B cell (primary cell): ENCODE results near the gene ADAMTS17. TPM values are rescaled to one million over a fixed set of nuclear protein-coding genes. Genes with fewer than 3 reads are reported as not detected.

Experiments
- ATAC-seq: fragments of 200-7000 bp; cut with Tn5 transposase; one replicate; pipeline ENCODE4 v1.10.0; 2021; ENCODE audit warnings: low read depth, mild to moderate bottlenecking, moderate number of reproducible peaks, moderate library complexity
- CTCF ChIA-PET: fragments of 350-600 bp; sonication (Branson Sonifier 250); formaldehyde crosslinking; loops from one replicate; lab custom pipeline; 2021; ENCODE audit warnings: antibody characterized with exemption, inconsistent platforms; lab: Charles Lee
- POLR2A ChIA-PET: fragments of 350-600 bp; sonication (Branson Sonifier 250); formaldehyde crosslinking; loops from one replicate; lab custom pipeline; 2021; ENCODE audit warnings: antibody characterized with exemption; lab: Charles Lee
- DNase-seq: peaks from one replicate; pipeline ENCODE4 v3.0.0; 2013
- H2AFZ ChIP-seq: 2 replicates; pipeline ENCODE4 v1.6.1; 2012; ENCODE audit warnings: mild to moderate bottlenecking, low read depth, low read length; ENCODE audit not compliant: insufficient read depth, poor library complexity, severe bottlenecking
- H3K27ac ChIP-seq, 2 donors: 1 replicate in 1 of 2; 2 replicates in 1 of 2; pipeline ENCODE4 v1.5.1; 2012 to 2013; ENCODE audit warnings: low read length in 2 of 2, mild to moderate bottlenecking in 2 of 2, moderate library complexity in 1 of 2
- H3K27me3 ChIP-seq, 4 experiments: fragments of 200-600 bp in 1 of 4; sonication (generic) in 1 of 4; replicated peaks in 1 of 4; 1 replicate in 2 of 4; 2 replicates in 2 of 4; pipeline versions ENCODE4 v1.6.1 to v1.7.0; 2013 to 2016; ENCODE audit warnings: low read length in 3 of 4, mild to moderate bottlenecking in 2 of 4, mixed read lengths in 1 of 4, moderate library complexity in 1 of 4; ENCODE audit not compliant: insufficient read depth in 4 of 4, control insufficient read depth in 3 of 4; ENCODE audit errors: control extremely low read depth in 1 of 4
- H3K36me3 ChIP-seq, 2 experiments: replicated peaks in 1 of 2; 1 replicate in 1 of 2; 2 replicates in 1 of 2; pipeline versions ENCODE4 v1.6.1 to v1.7.1; 2013; ENCODE audit warnings: low read length in 1 of 2; ENCODE audit not compliant: insufficient read depth in 2 of 2, control insufficient read depth in 1 of 2; ENCODE audit errors: control extremely low read depth in 1 of 2, extremely low read depth in 1 of 2
- H3K4me1 ChIP-seq, 2 donors: fragments of 200-600 bp in 1 of 2; sonication (generic) in 1 of 2; 1 replicate in 1 of 2; 2 replicates in 1 of 2; pipeline versions ENCODE4 v1.5.1 to v1.6.1; 2013 to 2017; ENCODE audit warnings: low read length in 2 of 2; ENCODE audit not compliant: control insufficient read depth in 2 of 2, insufficient read depth in 2 of 2
- H3K4me2 ChIP-seq: replicated peaks from 2 replicates; pipeline ENCODE3; 2012; ENCODE audit warnings: mild to moderate bottlenecking, low read depth, low read length; ENCODE audit not compliant: poor library complexity, severe bottlenecking
- H3K4me3 ChIP-seq, 5 experiments: fragments of 200-600 bp in 1 of 5; sonication (generic) in 1 of 5; 1 replicate in 3 of 5; 2 replicates in 2 of 5; pipeline versions ENCODE4 v1.5.1 to v1.7.0; 2011 to 2016; ENCODE audit warnings: low read length in 4 of 5, mild to moderate bottlenecking in 4 of 5, low read depth in 2 of 5, control low read depth in 1 of 5, moderate library complexity in 1 of 5; ENCODE audit not compliant: insufficient read depth in 1 of 5; ENCODE audit errors: control extremely low read depth in 1 of 5, extremely low read depth in 1 of 5
- H3K79me2 ChIP-seq: fragments of 200-600 bp; sonication (generic); one replicate; pipeline ENCODE4 v1.6.0; 2016; ENCODE audit warnings: low read length; ENCODE audit not compliant: control insufficient read depth, insufficient read depth
- H3K9ac ChIP-seq: fragments of 200-600 bp; sonication (generic); 2 replicates; pipeline ENCODE4 v1.6.1; 2017; ENCODE audit warnings: mild to moderate bottlenecking, low read length, moderate library complexity
- H3K9me3 ChIP-seq, 3 donors: one replicate each; pipeline versions ENCODE4 v1.6.1 to v1.7.1; 2013; ENCODE audit warnings: low read length in 2 of 3; ENCODE audit not compliant: control insufficient read depth in 2 of 3, insufficient read depth in 1 of 3; ENCODE audit errors: control extremely low read depth in 1 of 3
- H4K20me1 ChIP-seq: 2 replicates; pipeline ENCODE4 v1.6.0; 2012; ENCODE audit warnings: mild to moderate bottlenecking, low read length; ENCODE audit not compliant: insufficient read depth, control insufficient read depth, poor library complexity, severe bottlenecking
- H3K27ac Mint-ChIP-seq: one replicate; pipeline ENCODE4 v1.8.0; 2021; ENCODE audit warnings: mixed read lengths
- H3K27me3 Mint-ChIP-seq: one replicate; pipeline ENCODE4 v1.8.0; 2021; ENCODE audit warnings: mixed read lengths
- H3K4me1 Mint-ChIP-seq: one replicate; pipeline ENCODE4 v1.8.0; 2021; ENCODE audit warnings: mixed read lengths
- H3K4me3 Mint-ChIP-seq: one replicate; pipeline ENCODE4 v1.8.0; 2021; ENCODE audit warnings: mixed read lengths
- H3K9me3 Mint-ChIP-seq: one replicate; pipeline ENCODE4 v1.8.0; 2022; ENCODE audit warnings: mixed read lengths; ENCODE audit not compliant: insufficient read depth
- CTCF ChIP-seq: fragments of 200-600 bp; IDR thresholded peaks from one replicate; pipeline ENCODE4 v1.8.0; 2022; ENCODE audit warnings: antibody characterized with exemption, mild to moderate bottlenecking
- EZH2 ChIP-seq: IDR thresholded peaks from 2 replicates; pipeline ENCODE4 v1.6.1; 2012; ENCODE audit warnings: borderline replicate concordance, low read depth, mild to moderate bottlenecking, moderate library complexity, low read length; ENCODE audit not compliant: insufficient read depth, poor library complexity, severe bottlenecking
- WGBS: methylation state at CpG from one replicate; pipeline ENCODE4 v1.1.5; 2013; ENCODE audit warnings: missing lambda C conversion rate; ENCODE audit not compliant: insufficient coverage; 5-methylcytosine and 5-hydroxymethylcytosine counted together
- intact Hi-C: fragments of 100-400 bp; cut with micrococcal nuclease; formaldehyde crosslinking; loops from one replicate; pipeline ENCODE4 v1.10.0; 2022
- polyA plus RNA-seq: library from polyadenylated mRNA; depleted of rRNA; stranded (reverse); fragments of >200 nt; gene quantifications from 2 replicates; pipeline ENCODE4 v1.2.3, GENCODE V29; 2012
- total RNA-seq, 2 donors: library from RNA; stranded (reverse); fragments of 120-200 nt in 1 of 2; gene quantifications; 1 replicate in 1 of 2; 2 replicates in 1 of 2; pipeline versions ENCODE4 v1.2.3 to v1.2.4, GENCODE V29; 2013 to 2022

Gene ADAMTS17
- total and polyA plus RNA-seq, 2 donors (not counting 1 experiment from before 2014, with no cell fraction given) = 0.10 TPM; not detected in 1

GRCh38 chr15:100029868-100030479, 311.8 kb downstream of the ADAMTS17 start:
- H3K27ac Mint-ChIP-seq = no peak overlapping the region
- no peak overlapping the region for H3K4me3 Mint-ChIP-seq

GRCh38 chr15:100029045-100029444, 312.7 kb downstream of the ADAMTS17 start:
- ChIA-PET POLR2A (no interaction called here), CTCF (no interaction called here)
- Histone ChIP-seq H3K27ac (no peak overlapping the region), H3K79me2 (no peaks in the 10 kb centered on the region), H3K9ac (no peak overlapping the region), H4K20me1 (no peaks in the 10 kb centered on the region), H2AFZ (no peak overlapping the region), H3K9me3 (peaks cover 0 to 17% (median 3%) of the 10 kb centered on the region in 3 donors), H3K27me3 (no peaks in the 10 kb centered on the region), H3K4me2 (no peak overlapping the region), H3K4me3 (no peak overlapping the region), H3K4me1 (no peaks in the 10 kb centered on the region), H3K36me3 (no peaks in the 10 kb centered on the region)
- TF ChIP-seq CTCF (no peak), EZH2 (no peak)
- no peak overlapping the region for H3K4me3 Mint-ChIP-seq
- 67% methylated on average over 1 of the region's 3 CpGs for WGBS
- ATAC-seq = no peak
- intact Hi-C loops = no loop called here
- H3K27me3 Mint-ChIP-seq = no peaks in the 10 kb centered on the region
- H3K27ac Mint-ChIP-seq = no peak overlapping the region
- H3K9me3 Mint-ChIP-seq = peaks cover 8% of the 10 kb centered on the region
- DNase-seq = no peak
- H3K4me1 Mint-ChIP-seq = no peaks in the 10 kb centered on the region

More at GRCh38 chr15:100029868-100030479, 311.8 kb downstream of the ADAMTS17 start:
- intact Hi-C loops = no loop called here
- Histone ChIP-seq H2AFZ (no peak overlapping the region), H3K9me3 (peaks cover 0 to 17% (median 3%) of the 10 kb centered on the region in 3 donors), H3K9ac (no peak overlapping the region), H3K27me3 (no peaks in the 10 kb centered on the region), H3K79me2 (no peaks in the 10 kb centered on the region), H3K4me2 (no peak overlapping the region), H4K20me1 (no peaks in the 10 kb centered on the region), H3K36me3 (no peaks in the 10 kb centered on the region), H3K27ac (no peak overlapping the region), H3K4me3 (no peak overlapping the region), H3K4me1 (no peaks in the 10 kb centered on the region)
- ChIA-PET CTCF (no interaction called here), POLR2A (no interaction called here)
- DNase-seq = no peak
- no peak for ATAC-seq
- H3K9me3 Mint-ChIP-seq = peaks cover 8% of the 10 kb centered on the region
- 90% methylated on average over 8 of the region's 9 CpGs for WGBS
- H3K27me3 Mint-ChIP-seq = no peaks in the 10 kb centered on the region
- TF ChIP-seq CTCF (no peak), EZH2 (no peak)
- H3K4me1 Mint-ChIP-seq = no peaks in the 10 kb centered on the region
